BLaER1 (cell line): ENCODE data around the gene UBTF.

Experiments used
- H3K27ac ChIP-seq: shearing (Covaris generic); formaldehyde crosslinking; 2 replicates; pipeline ENCODE4 v1.8.1; 2022
- H3K27me3 ChIP-seq: shearing (Covaris generic); formaldehyde crosslinking; 2 replicates; pipeline ENCODE4 v1.8.1; 2022
- H3K36me3 ChIP-seq: shearing (Covaris generic); formaldehyde crosslinking; 2 replicates; pipeline ENCODE4 v1.8.1; 2022
- H3K4me1 ChIP-seq: shearing (Covaris generic); formaldehyde crosslinking; 2 replicates; pipeline ENCODE4 v1.8.1; 2022
- H3K4me2 ChIP-seq: shearing (Covaris generic); formaldehyde crosslinking; 2 replicates; pipeline ENCODE4 v1.8.1; 2022
- H3K4me3 ChIP-seq: shearing (Covaris generic); formaldehyde crosslinking; 2 replicates; pipeline ENCODE4 v1.8.1; 2022
- H3K9ac ChIP-seq: shearing (Covaris generic); formaldehyde crosslinking; 2 replicates; pipeline ENCODE4 v1.8.1; 2022
- H3K9me3 ChIP-seq: shearing (Covaris generic); formaldehyde crosslinking; 2 replicates; pipeline ENCODE4 v1.8.1; 2022
- H4K20me1 ChIP-seq: shearing (Covaris generic); formaldehyde crosslinking; 2 replicates; pipeline ENCODE4 v1.8.1; 2022
- Cebpa-rat ChIP-seq: shearing (Covaris generic); IDR thresholded peaks from 2 replicates; pipeline ENCODE4 v1.8.1; 2022

UBTF gene

DNA sequence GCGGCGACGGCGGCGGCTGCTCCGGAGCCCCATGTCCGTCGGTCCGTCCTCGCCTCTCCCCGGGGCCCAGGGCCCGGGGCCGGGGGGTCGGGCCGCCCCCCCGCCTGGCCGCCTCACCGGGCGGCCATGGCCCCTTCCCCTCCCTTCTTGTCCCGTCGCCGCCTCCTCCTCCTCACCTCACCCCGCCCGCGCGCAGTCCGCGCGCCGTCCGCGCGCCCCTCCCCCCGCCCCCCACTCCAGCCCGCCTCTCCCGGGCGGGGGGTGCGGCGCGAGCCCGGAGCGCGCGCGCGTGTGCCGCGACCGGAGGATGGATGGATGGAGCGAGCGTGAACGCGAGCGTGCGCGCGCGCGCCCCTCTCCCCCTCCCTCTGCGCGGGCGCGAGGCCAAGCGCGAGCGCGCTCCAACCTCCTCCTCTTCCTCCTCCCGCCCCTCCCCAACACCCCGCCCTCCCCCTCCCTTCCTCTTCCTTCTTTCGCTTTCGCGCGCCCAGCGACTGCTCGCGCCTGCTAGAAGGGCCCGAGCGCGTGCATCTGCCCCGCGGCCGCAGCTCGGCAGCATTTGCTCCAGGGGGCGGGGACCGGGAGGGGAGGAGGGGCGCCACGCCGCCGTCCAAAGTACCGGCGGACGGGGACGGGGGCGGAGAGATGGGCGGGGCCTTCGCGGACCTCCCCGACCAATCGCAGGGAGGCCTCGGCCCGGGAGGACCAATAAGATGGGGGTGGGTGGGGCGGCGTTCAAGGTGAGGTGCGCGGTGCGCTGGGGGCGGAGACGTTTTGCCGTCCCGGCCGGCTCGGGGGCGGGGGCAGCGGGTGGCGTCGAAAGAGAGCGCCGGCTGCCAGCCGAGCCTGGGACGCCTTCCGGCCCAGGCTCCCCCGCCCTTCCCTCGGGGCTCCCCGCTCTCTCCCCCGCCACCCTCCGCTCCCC is 19.7 kb downstream of the UBTF start, which contains the start of gene ATXN7L3:
Gene ATXN7L3, minus strand, starts transcription at position 332 of the 925 bp plus-strand sequence. CDS start 1,814 bp downstream, outside the sequence.
- Histone ChIP-seq H3K36me3 (peaks cover 28% of the 10 kb centered on the region), H3K4me2 (peak within 1 kb of the TSS; percentile 94), H3K27me3 (no peaks in the 10 kb centered on the region), H4K20me1 (peaks cover 26% of the 10 kb centered on the region), H3K27ac (peak within 1 kb of the TSS; percentile 96), H3K9ac (peak within 1 kb of the TSS; percentile 97), H3K4me3 (peak within 1 kb of the TSS; percentile 96), H3K4me1 (peaks cover 54% of the 10 kb centered on the region), H3K9me3 (no peaks in the 10 kb centered on the region)
- TF ChIP-seq Cebpa-rat, result no peak

GRCh38 chr17:44198721-44199552 is 20.5 kb downstream of the UBTF start:
- Histone ChIP-seq H3K4me2 (peak overlapping the region; percentile 94), H3K9ac (peak overlapping the region; percentile 97), H3K36me3 (peaks cover 37% of the 10 kb centered on the region), H3K4me3 (peak overlapping the region; percentile 96), H3K27ac (peak overlapping the region; percentile 96), H3K4me1 (peaks cover 51% of the 10 kb centered on the region), H4K20me1 (peaks cover 30% of the 10 kb centered on the region), H3K27me3 (no peaks in the 10 kb centered on the region), H3K9me3 (no peaks in the 10 kb centered on the region)
- TF ChIP-seq Cebpa-rat, result no peak

GRCh38 chr17:44197980-44198720 is 21.3 kb downstream of the UBTF start:
- Histone ChIP-seq H3K27ac (peak overlapping the region; percentile 96), H3K4me1 (peaks cover 43% of the 10 kb centered on the region), H3K4me3 (peak overlapping the region; percentile 96), H3K9ac (peak overlapping the region; percentile 97), H3K4me2 (peak overlapping the region; percentile 94), H4K20me1 (peaks cover 37% of the 10 kb centered on the region), H3K27me3 (no peaks in the 10 kb centered on the region), H3K36me3 (peaks cover 45% of the 10 kb centered on the region), H3K9me3 (no peaks in the 10 kb centered on the region)
- TF ChIP-seq Cebpa-rat, result no peak

DNA sequence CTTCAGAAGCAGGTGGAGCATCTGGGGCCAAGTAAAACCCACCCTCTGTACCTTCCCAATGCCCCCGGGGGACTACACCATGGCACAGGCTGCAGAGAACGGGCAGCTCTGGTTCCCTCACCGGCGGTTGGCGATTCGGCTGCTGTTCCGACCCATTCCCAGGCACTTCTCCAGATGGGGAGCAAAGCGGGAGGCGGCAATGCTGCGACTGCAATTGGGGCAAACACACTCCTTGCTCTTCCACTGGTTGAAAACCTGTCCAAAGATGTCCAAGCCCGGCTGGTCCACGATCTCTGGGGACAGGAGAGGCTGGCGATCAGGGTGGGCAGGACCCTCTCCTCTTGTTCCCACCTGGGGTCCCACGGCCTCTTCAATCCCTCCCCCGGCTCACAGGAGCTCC is 22.4 kb downstream of the UBTF start:
- H3K4me2 ChIP-seq, result peak overlapping the region; percentile 94
- peak overlapping the region; percentile 96 for H3K27ac ChIP-seq
- H3K4me1 ChIP-seq, result peaks cover 33% of the 10 kb centered on the region
- peak overlapping the region; percentile 97; the same call in 1 of the 2 replicates for H3K9ac ChIP-seq
- no peaks in the 10 kb centered on the region for H3K9me3 ChIP-seq
- no peak for TF ChIP-seq Cebpa-rat
- peaks cover 37% of the 10 kb centered on the region for H4K20me1 ChIP-seq
- H3K4me3 ChIP-seq, result peak overlapping the region; percentile 96; the same call in 1 of the 2 replicates
- H3K27me3 ChIP-seq, result no peaks in the 10 kb centered on the region
- peaks cover 56% of the 10 kb centered on the region for H3K36me3 ChIP-seq

GRCh38 chr17:44193326-44194084 is 26.0 kb downstream of the UBTF start:
- Histone ChIP-seq H3K4me3 (no peak overlapping the region), H3K27ac (peak overlapping the region; percentile 44), H3K4me2 (no peak overlapping the region), H3K9ac (0 out of 2 replicates have a peak overlapping the region, but pooled peaks have one; percentile 24), H4K20me1 (peaks cover 34% of the 10 kb centered on the region), H3K4me1 (peaks cover 22% of the 10 kb centered on the region), H3K9me3 (no peaks in the 10 kb centered on the region), H3K27me3 (no peaks in the 10 kb centered on the region), H3K36me3 (peaks cover 92% of the 10 kb centered on the region)
- no peak for TF ChIP-seq Cebpa-rat

- TF ChIP-seq Cebpa-rat, result no peak
- no peaks in the 10 kb centered on the region for H3K9me3 ChIP-seq
- H3K4me1 ChIP-seq, result peaks cover 23% of the 10 kb centered on the region
- H4K20me1 ChIP-seq, result peaks cover 33% of the 10 kb centered on the region
- H3K36me3 ChIP-seq, result peaks cover 96% of the 10 kb centered on the region
- H3K9ac ChIP-seq, result 0 out of 2 replicates have a peak overlapping the region, but pooled peaks have one; percentile 24
- H3K27me3 ChIP-seq, result no peaks in the 10 kb centered on the region
- no peak overlapping the region for H3K4me2 ChIP-seq
- H3K27ac ChIP-seq, result 0 out of 2 replicates have a peak overlapping the region, but pooled peaks have one; percentile 44
- H3K4me3 ChIP-seq, result no peak overlapping the region
Measured at GRCh38 chr17:44192750-44193149, 26.7 kb downstream of the UBTF start.

DNA sequence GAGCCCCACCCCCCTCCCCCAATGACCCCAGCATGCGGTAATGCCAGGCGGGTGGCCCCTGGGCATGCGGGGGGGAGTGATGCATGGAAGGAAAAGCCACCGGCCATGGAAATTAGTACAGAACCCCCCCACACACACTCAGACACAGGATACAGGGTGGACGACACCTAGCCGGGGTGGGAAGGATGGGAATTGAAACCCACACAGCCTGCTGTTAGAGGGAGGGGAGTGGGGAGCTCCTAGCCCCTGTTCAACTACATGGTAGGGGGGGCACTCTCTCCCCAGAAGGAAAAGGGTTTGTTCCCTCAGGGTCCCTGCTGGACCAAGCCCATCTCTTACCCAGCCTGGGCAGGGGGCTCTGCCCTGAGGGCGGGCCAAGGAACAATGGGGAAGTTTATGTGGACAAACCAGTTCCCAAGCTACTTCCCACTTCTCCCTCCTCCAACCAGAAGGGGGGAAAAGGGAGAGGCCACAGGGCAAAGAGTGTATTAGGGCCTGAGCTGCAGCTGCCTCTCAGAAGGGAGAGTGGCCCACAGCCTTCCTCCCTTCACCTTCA is 27.5 kb downstream of the UBTF start:
- H3K4me2 ChIP-seq, result no peak overlapping the region
- no peak overlapping the region for H3K4me3 ChIP-seq
- no peaks in the 10 kb centered on the region for H3K27me3 ChIP-seq
- peaks cover 20% of the 10 kb centered on the region for H3K4me1 ChIP-seq
- no peaks in the 10 kb centered on the region for H3K9me3 ChIP-seq
- H4K20me1 ChIP-seq, result peaks cover 26% of the 10 kb centered on the region; the same call in 1 of the 2 replicates
- no peak overlapping the region for H3K9ac ChIP-seq
- peaks cover 89% of the 10 kb centered on the region for H3K36me3 ChIP-seq
- TF ChIP-seq Cebpa-rat, result no peak
- H3K27ac ChIP-seq, result no peak overlapping the region

GRCh38 chr17:44191369-44191768 is 28.1 kb downstream of the UBTF start:
- Histone ChIP-seq H3K9ac (no peak overlapping the region), H3K9me3 (no peaks in the 10 kb centered on the region), H3K27ac (no peak overlapping the region), H3K4me1 (peaks cover 15% of the 10 kb centered on the region), H3K4me3 (no peak overlapping the region), H4K20me1 (peaks cover 22% of the 10 kb centered on the region; the same call in 1 of the 2 replicates), H3K4me2 (no peak overlapping the region), H3K36me3 (peaks cover 82% of the 10 kb centered on the region), H3K27me3 (no peaks in the 10 kb centered on the region)
- TF ChIP-seq Cebpa-rat, result no peak
